ENCODE results near the gene NLRC3. TPM values are rescaled to one million over a fixed set of nuclear protein-coding genes. Genes with fewer than 3 reads are reported as not detected.

The NLRC3 gene
- total RNA-seq, 3 donors from 2014 or later, result 0.64 to 1.6 (median 1.3) TPM

- intact Hi-C loops (cut with DNase I; ENCODE audit: low total_unique reads), result no loop called here
- no peak overlapping the region for H3K4me3 ChIP-seq
- TF ChIP-seq POLR2A (IDR thresholded peaks at IDR 0.05), result no peak
- no peak for TF ChIP-seq CTCF (IDR thresholded peaks at IDR 0.05)
- no peak for TF ChIP-seq POLR2AphosphoS5 (IDR thresholded peaks at IDR 0.05)
- no peaks in the 10 kb centered on the region for H3K4me1 ChIP-seq
- DNase-seq (ENCODE audit: low spot score in 2 of 2), result no peak
- peaks cover 4 to 10% of the 10 kb centered on the region in 2 donors for H3K9me3 ChIP-seq
- no peaks in the 10 kb centered on the region for H3K27me3 ChIP-seq
- H3K27ac ChIP-seq, result no peak overlapping the region
- no peaks in the 10 kb centered on the region for H3K36me3 ChIP-seq
Observed at GRCh38 chr16:3573146-3573815, 3.9 kb downstream of the NLRC3 start.

GRCh38 chr16:3570420-3571062 is 6.7 kb downstream of the NLRC3 start:
- Histone ChIP-seq H3K27me3 (no peaks in the 10 kb centered on the region), H3K9me3 (peaks cover 4 to 10% of the 10 kb centered on the region in 2 donors), H3K4me1 (no peaks in the 10 kb centered on the region), H3K27ac (no peak overlapping the region), H3K36me3 (no peaks in the 10 kb centered on the region), H3K4me3 (no peak overlapping the region)
- intact Hi-C loops (cut with DNase I; ENCODE audit: low total_unique reads), result no loop called here
- DNase-seq (ENCODE audit: low spot score in 2 of 2), result no peak
- TF ChIP-seq CTCF (IDR thresholded peaks at IDR 0.05) (no peak), POLR2AphosphoS5 (IDR thresholded peaks at IDR 0.05) (no peak), POLR2A (IDR thresholded peaks at IDR 0.05) (no peak)

GRCh38 chr16:3569851-3570250 is 7.4 kb downstream of the NLRC3 start:
- no peak for DNase-seq (ENCODE audit: low spot score in 2 of 2)
- Histone ChIP-seq H3K27ac (no peak overlapping the region), H3K4me1 (no peaks in the 10 kb centered on the region), H3K9me3 (peaks cover 4 to 10% of the 10 kb centered on the region in 2 donors), H3K36me3 (no peaks in the 10 kb centered on the region), H3K4me3 (no peak overlapping the region), H3K27me3 (no peaks in the 10 kb centered on the region)
- TF ChIP-seq CTCF (IDR thresholded peaks at IDR 0.05), result no peak
- no peak for TF ChIP-seq POLR2AphosphoS5 (IDR thresholded peaks at IDR 0.05)
- TF ChIP-seq POLR2A (IDR thresholded peaks at IDR 0.05), result no peak
- intact Hi-C loops (cut with DNase I; ENCODE audit: low total_unique reads), result no loop called here

- Histone ChIP-seq H3K27ac (no peak overlapping the region), H3K4me3 (no peak overlapping the region), H3K9me3 (peaks cover 4 to 10% of the 10 kb centered on the region in 2 donors), H3K27me3 (no peaks in the 10 kb centered on the region), H3K36me3 (no peaks in the 10 kb centered on the region), H3K4me1 (no peaks in the 10 kb centered on the region)
- DNase-seq (ENCODE audit: low spot score in 2 of 2), result no peak
- intact Hi-C loops (cut with DNase I; ENCODE audit: low total_unique reads), result no loop called here
- TF ChIP-seq CTCF (IDR thresholded peaks at IDR 0.05) (no peak), POLR2AphosphoS5 (IDR thresholded peaks at IDR 0.05) (no peak), POLR2A (IDR thresholded peaks at IDR 0.05) (no peak)
Observed at GRCh38 chr16:3566990-3567389, 10.2 kb downstream of the NLRC3 start.

DNA sequence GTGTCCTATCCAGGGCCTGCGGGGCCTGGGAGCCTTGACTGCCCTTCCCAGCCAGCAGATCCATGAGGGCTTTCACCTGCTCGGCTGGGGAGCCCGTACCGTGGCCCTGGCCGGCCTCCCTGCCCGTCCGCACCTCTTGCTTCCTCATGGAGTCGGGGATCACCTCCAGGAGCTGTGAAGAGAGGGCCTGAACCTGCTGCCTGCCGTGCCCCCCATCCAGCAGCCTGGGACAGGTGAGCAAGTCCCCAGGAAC is 12.4 kb downstream of the NLRC3 start:
- H3K27ac ChIP-seq, result no peak overlapping the region
- no peaks in the 10 kb centered on the region for H3K36me3 ChIP-seq
- no peaks in the 10 kb centered on the region for H3K4me1 ChIP-seq
- intact Hi-C loops (cut with DNase I; ENCODE audit: low total_unique reads), result no loop called here
- no peaks in the 10 kb centered on the region for H3K27me3 ChIP-seq
- DNase-seq (ENCODE audit: low spot score in 2 of 2), result no peak
- no peak overlapping the region for H3K4me3 ChIP-seq
- TF ChIP-seq POLR2AphosphoS5 (IDR thresholded peaks at IDR 0.05) (no peak), POLR2A (IDR thresholded peaks at IDR 0.05) (no peak), CTCF (IDR thresholded peaks at IDR 0.05) (no peak)
- no peaks in the 10 kb centered on the region for H3K9me3 ChIP-seq

All from breast epithelium (tissue), 4 donors.